ENCODE results near the gene LGSN.

GRCh38 chr6:63259153-63259552, 60.6 kb downstream of the LGSN start:
- TF ChIP-seq POLR2AphosphoS5 (IDR thresholded peaks at IDR 0.05; ENCODE audit: borderline replicate concordance, low read depth, low read length) = no peak
- TF ChIP-seq EZH2 (IDR thresholded peaks at IDR 0.05) = no peak
- no peak for TF ChIP-seq FOXP2 (optimal IDR thresholded peaks at IDR 0.05; ENCODE audit: control extremely low read depth, extremely low read length, insufficient read depth)

Data from SK-N-MC (cell line).